GM19468 (cell line): ENCODE data around the gene TRAPPC2.
A peak's percentile ranks its signal among the peaks of the same experiment; 100 is the strongest.

ENCODE experiments used
- ATAC-seq: cut with Tn5 transposase; IDR thresholded peaks from one replicate; pipeline ENCODE4 v1.9.1; 2021; ENCODE audit warnings: mild to moderate bottlenecking, moderate library complexity, moderate number of reproducible peaks; ENCODE audit not compliant: unreplicated experiment; ENCODE audit errors: extremely low read depth

TRAPPC2 gene

GRCh38 chrX:13702111-13702789 is 32.2 kb downstream of the TRAPPC2 start:
- no peak for ATAC-seq

- no peak for ATAC-seq
These were observed 34.0 kb downstream of the TRAPPC2 start for GRCh38 chrX:13700380-13700779.

GRCh38 chrX:13699183-13699826 is 35.1 kb downstream of the TRAPPC2 start:
- no peak for ATAC-seq

DNA sequence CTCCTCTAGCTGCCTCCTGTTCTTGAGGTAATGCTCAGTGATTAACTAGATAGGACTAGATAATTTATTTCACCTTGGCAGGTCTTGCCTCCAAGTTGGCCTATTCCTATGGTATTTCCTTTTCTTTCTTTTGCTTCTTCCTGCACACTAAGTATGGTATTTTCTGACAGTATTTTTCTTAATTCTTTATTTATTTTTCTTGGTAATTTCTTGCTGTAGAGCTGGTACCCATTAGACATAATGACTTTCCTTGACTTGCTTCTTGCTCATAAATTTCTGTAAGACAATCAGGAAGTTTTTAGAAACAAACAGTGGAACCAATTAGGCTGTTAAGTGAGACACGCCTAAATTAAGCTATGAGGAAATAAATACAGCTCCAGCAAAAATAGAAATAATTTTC is 36.0 kb downstream of the TRAPPC2 start:
- ATAC-seq = no peak

DNA sequence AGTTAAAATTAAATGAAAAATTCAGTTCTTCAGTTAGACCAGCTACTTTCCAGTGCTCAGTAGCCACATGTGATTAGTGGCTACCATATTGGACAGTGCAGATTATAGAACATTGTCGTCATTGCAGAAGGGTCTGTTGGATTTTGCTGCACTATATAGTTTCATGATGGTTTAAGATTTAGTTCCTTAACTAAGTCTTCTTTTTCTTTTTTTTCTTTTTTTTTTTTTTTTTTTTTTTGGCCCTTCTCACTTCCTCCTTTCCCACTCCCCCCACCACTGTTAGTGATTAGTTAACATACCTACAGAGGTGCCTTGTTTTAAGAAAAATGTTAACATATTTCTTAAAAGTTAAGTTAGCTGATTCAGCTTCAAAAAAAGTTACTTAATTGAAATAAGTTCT is 36.4 kb downstream of the TRAPPC2 start:
- ATAC-seq = no peak

DNA sequence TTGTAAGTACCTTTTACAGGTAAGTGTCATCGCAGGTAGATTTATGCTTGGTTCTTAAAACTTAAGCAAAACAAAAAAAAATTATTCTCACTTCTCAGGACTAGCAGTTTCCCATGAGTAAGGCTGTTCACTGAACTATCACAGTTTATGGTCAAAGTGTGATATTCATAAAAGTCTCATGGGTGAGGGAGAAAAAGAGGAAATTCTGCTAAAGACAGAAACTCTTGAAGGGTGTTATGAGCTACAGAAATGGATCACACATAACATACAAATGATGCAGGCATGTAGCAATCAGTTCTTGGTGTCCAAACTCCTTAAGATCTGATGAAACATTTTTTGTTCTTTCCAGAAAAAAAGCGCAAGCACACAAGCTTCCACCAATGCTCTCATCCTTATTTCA is 37.0 kb downstream of the TRAPPC2 start:
- ATAC-seq = peak; percentile 39

DNA sequence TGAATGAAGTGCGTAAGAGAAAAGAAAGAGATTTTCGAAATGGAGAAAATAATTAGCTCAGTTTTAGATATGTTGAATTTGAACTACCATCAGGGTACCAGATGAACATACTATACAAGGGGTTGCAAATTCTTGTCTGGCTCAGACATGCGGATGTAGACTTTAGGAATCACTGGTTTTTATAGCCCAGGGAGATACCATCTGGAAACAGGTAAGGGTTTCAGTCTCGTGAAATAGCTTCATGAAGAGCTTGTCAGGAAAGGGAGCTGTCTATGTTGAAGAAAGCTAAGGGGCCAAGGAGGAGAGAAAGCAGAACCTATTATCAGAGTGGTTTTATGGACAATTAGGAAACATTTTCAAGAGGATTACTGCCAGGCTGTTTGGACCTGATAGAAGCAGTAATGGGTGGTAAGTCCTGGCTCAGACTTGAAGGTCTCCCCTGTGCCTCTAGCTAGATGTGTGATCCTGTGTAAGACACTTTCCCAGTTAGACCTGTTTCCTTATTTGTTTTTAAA is 38.8 kb downstream of the TRAPPC2 start:
- no peak for ATAC-seq

DNA sequence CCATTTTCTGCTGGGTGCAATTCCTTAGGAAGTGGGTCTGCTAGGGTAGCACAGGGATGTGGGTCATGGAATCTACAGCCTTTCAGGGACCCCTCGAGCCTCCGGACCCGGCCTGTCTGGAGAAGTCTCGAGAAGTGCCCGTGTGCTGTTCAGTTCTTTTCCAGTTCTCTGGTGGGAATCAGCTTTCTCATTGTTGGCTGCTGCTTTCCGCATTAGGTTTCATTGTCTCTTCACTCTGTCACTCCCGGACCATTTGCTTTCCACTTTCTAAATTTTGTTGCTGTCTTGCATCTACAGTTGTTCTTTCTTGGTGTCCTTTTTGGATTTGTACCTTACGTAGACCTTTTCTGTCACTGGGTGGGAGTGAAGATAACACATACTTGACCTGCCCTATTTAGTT is 39.4 kb downstream of the TRAPPC2 start:
- ATAC-seq = no peak

DNA sequence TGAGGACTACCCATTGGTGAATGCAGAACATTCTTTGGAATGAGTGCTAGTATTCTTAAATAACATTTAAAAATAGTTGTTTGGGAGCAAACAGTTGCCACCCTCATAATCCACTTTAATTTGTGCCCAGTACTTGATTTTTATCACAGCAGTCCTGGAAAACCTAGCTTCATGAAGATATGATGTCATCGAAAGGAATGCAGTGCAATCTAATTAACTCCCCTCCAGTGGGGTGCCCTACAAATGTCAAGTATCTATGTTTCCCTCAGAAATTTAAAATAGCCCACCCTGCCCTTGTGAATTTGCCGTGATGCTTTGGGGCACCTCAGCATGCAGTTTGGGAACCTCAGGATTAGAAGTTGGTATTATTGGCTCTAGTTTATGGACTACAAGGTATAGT is 40.1 kb downstream of the TRAPPC2 start:
- no peak for ATAC-seq

DNA sequence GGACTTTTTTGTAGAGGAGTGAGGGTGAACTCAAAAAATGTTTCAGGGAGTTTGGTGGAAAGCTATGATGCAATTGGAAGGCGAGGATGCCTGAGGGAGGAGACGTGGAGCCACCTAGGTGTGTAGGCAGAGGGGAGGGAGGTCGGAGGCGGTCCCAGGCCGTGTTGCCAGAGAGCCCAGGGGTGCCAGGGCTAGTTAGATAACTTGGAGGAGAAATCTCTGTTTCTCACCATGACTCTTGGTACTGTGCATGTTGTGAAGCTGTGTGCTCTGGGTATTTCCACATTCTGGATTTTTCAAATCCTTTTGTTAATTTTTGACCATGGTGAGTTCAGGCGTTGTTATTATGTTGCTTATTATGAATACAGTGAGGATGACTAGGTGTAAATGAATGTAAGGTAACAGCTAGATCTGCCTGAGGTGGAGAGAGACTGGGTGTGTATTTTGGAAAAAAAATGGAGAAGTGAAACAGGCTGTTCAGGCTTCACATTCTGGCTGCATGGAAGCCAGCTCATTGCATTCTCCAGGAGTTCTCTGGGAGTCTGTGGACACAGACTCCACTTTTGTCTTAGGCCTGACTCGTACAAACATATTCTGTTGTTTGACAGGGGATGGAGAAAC is 41.0 kb downstream of the TRAPPC2 start:
- ATAC-seq = no peak

DNA sequence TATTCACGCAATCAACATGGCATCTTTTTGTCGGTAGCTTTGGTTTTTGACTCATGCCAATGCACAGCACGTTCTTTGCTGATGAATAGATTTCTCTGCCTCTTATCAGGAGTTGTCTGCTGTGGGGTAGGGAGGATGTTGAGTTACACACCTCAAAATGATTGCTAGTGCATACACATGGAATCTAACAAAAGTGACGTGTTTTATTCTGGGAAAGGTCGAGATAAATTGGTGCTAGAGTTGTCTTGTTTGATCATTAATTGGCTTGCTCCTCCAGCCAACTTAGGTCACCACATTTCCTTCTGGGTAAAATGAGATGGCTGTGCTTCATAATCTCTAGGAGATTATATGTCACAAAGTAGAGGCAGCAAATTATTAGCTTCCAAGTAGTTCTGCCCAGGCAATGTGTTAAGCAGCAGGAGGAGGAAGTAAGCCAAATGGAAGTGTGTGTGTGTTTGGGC is 41.6 kb downstream of the TRAPPC2 start:
- no peak for ATAC-seq

GRCh38 chrX:13691841-13692371 is 42.5 kb downstream of the TRAPPC2 start:
- no peak for ATAC-seq

DNA sequence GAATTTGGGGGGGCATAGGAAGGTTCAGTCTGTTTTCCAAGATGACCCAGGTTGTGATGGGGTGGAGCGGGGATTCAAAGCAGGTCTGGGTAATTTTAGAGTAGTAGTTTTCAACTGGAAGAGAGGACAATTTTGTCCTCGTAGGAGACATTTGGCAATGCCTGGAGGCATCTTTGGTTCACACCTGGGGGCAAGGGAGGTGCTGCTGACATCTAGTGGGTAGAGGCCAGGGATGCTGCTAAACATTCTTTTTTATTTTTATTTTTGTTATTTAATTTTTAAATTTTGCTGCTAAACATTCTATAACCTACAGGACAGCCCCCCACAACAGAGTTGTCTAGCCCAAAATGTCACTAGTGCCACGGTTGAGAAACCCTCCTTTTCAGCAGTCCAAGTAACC is 43.6 kb downstream of the TRAPPC2 start:
- no peak for ATAC-seq

DNA sequence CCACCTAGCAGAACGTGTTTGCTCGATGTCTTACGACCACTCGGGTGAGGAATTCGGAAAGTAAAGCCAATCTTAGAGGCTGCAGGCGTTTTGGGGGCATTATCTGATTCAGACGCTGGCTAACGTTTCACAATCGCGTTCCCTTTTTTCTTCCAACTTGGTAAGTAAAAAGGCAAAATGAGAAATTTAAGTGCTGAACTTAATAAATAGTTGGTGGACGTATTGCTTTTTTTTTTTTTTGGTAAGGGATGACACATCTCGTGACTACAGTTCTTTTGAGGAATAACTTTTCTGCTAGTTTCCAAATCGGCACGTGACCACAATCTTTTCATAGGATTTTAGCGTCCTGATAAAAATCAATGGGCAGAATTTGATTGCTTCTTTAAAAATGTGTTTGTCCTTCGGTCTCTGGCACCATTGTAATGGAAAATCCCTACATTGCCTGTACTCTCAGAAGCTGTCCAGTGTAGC is 44.6 kb downstream of the TRAPPC2 start:
- ATAC-seq = no peak

DNA sequence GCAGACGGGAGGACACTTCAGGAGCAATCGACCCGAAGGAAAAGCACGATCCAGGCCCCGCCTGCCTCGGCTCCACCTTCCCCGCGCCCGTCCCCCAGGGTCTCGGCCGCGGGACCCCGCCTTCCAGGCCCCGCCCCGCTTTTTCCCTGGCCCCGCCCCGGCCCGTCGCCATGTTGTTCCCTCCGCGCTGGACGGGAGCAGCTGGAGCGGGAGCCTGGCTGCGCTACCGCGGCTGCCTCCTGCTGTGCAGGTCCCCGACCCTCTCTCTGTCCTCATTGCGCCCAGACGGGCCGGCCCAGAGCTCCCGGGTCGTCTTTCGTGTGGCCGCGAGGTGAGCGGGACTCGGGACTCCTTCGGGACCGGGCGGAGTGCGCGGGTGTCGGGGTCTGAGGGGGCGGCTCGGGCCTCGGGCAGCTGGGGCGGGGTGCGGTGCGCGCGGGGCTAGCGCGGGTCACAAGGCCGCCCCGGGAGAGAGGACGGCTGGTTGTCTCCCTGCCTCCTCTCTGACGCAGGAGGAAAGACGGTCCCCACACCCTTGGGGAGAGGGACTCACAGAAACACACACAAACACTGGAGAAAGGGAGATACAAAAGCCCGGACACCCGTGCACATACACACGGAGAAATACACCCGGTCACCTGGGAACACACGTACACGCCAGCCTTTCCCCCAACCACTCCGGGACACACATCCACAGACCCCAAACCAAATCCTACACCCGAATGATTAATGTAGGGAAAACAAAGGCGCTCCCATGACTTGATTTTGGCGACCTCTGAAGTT is 45.3 kb downstream of the TRAPPC2 start, which contains the start of gene RAB9A:
TSS of gene RAB9A (plus strand) at position 171 of the 783 bp plus-strand sequence. CDS start 19,619 bp downstream, outside the sequence.
- peak; percentile 44 for ATAC-seq

GRCh38 chrX:13688384-13688957 is 45.9 kb downstream of the TRAPPC2 start:
- ATAC-seq = no peak

DNA sequence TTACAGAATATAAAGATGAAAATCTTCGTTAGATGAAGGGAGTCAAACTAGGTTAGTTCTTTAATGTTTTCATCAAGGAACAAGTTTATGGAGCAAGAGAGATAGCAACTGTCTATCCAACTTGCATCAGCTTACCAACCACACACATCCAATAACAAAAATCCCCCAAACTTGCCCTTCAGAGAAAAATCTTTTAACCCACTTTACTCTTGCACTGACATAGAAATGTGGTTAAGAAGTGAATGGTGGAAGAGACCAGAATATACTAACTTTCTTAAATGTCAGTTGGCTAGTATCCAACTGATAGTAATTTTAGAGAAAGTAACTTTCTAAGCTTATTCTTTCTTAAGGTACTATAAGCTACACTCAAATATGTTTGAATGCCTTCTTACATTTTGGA is 47.2 kb downstream of the TRAPPC2 start:
- no peak for ATAC-seq

DNA sequence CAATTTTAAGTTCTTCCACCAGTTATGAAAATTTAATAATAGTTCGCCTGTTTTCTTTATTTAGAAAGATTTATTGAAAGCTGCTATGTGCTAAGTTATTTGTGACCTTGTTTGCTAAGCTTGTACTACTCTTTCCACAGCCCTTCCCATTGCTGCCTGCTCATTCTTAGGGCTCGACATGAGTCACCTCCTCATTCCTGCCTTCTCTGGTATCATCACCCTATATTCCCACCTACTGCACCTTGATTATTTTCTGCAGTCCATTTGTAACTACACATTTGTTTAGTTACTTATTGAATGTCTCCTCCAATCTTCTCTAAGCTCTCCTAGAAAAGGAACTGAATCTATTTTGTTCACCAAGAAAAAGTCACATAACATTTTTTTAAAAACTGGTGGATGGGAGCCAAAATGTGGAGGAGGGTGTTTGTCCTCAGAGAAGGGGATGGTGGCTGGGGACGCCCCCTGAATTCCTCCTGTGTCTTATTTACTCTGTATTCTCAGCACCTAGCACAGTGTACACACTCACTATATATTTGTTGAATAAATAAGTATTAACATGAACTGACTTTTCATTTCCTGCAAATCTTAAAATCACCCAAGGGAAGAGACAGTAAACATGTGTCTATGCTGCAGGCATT is 49.2 kb downstream of the TRAPPC2 start:
- ATAC-seq = no peak

DNA sequence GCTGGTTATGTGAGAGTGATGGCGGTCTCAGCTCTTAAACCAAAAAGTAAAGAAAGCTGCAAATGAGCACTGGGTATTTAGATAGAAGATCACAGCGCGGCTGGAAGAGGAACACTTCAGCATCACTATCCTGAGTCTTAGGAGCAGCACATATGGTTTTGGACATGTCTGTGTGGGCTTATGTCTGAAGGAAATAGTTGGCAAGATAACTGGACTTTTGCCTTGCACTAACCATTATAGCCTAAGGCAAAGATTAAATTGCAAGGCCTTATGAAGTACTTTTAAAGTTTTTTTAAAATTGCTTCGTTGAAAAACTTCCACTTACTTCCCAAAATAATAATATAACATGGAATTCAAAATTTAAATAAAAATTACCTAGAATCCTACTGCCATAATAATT is 50.1 kb downstream of the TRAPPC2 start:
- ATAC-seq = no peak
